ENCODE measurements around the gene CLDN24.

- TF ChIP-seq MAX (IDR thresholded peaks at IDR 0.05) = no peak
- no peak for TF ChIP-seq EGR1 (IDR thresholded peaks at IDR 0.05)
- TF ChIP-seq NFIC (IDR thresholded peaks at IDR 0.05) = no peak
Observed at GRCh38 chr4:183350317-183351071, 28.3 kb upstream of the CLDN24 start.
